SU-DHL-6 (cell line): ENCODE measurements around the gene UBE2F.

Source experiments
- H2AFZ ChIP-seq: fragments of 200-600 bp; sonication (generic); 2 replicates; pipeline ENCODE4 v1.6.1; 2014; ENCODE audit warnings: low read depth, mild to moderate bottlenecking, moderate library complexity, mixed read lengths, antibody characterized with exemption, low read length; ENCODE audit not compliant: severe bottlenecking
- H3F3A ChIP-seq: fragments of 200-600 bp; shearing (Covaris generic); 2 replicates; pipeline ENCODE4 v1.6.0; 2016; ENCODE audit warnings: antibody characterized with exemption, mild to moderate bottlenecking; ENCODE audit not compliant: insufficient read depth
- H3K27ac ChIP-seq: fragments of 200-600 bp; sonication (generic); 2 replicates; pipeline ENCODE4 v1.5.1; 2016; ENCODE audit warnings: low read depth, mild to moderate bottlenecking, low read length, moderate library complexity, mixed read lengths
- H3K27me3 ChIP-seq: fragments of 200-600 bp; sonication (generic), shearing (Covaris generic); 2 replicates; pipeline ENCODE4 v1.6.0; 2014; ENCODE audit warnings: mild to moderate bottlenecking, low read length
- H3K36me3 ChIP-seq: fragments of 200-600 bp; sonication (generic); 2 replicates; pipeline ENCODE4 v1.6.1; 2014; ENCODE audit warnings: mild to moderate bottlenecking, low read length, mixed read lengths
- H3K4me2 ChIP-seq: fragments of 300-600, 200-600 bp; shearing (Covaris generic), sonication (generic); 2 replicates; pipeline ENCODE4 v1.6.0; 2014; ENCODE audit warnings: low read length, low read depth, mild to moderate bottlenecking; ENCODE audit not compliant: poor library complexity, severe bottlenecking
- H3K4me3 ChIP-seq: fragments of 200-600 bp; sonication (generic); 2 replicates; pipeline ENCODE4 v1.5.1; 2014; ENCODE audit warnings: antibody characterized with exemption, low read length, mild to moderate bottlenecking, mixed read lengths; ENCODE audit not compliant: insufficient read depth, poor library complexity, severe bottlenecking
- H3K79me2 ChIP-seq: fragments of 200-600 bp; sonication (generic); 2 replicates; pipeline ENCODE4 v1.6.1; 2014; ENCODE audit warnings: mild to moderate bottlenecking, low read length, moderate library complexity; ENCODE audit not compliant: insufficient read depth
- H3K9ac ChIP-seq: fragments of 200-600 bp; sonication (generic); 2 replicates; pipeline ENCODE4 v1.7.0; 2014; ENCODE audit warnings: mild to moderate bottlenecking, low read length
- H3K9me2 ChIP-seq: fragments of 200-600 bp; sonication (generic); replicated peaks from 2 replicates; pipeline ENCODE4 v1.6.1; 2014; ENCODE audit warnings: low read length; ENCODE audit not compliant: insufficient read depth
- H3K9me3 ChIP-seq: fragments of 200-600 bp; sonication (generic); 2 replicates; pipeline ENCODE4 v1.6.1; 2014; ENCODE audit warnings: low read length, mixed read lengths; ENCODE audit not compliant: insufficient read depth
- H4K20me1 ChIP-seq: fragments of 200-600 bp; sonication (generic); 2 replicates; pipeline ENCODE4 v1.6.1; 2014; ENCODE audit warnings: low read depth, mild to moderate bottlenecking, antibody characterized with exemption, low read length, moderate library complexity, mixed read lengths
- CTCF ChIP-seq: fragments of 200-600 bp; sonication (generic); IDR thresholded peaks from one replicate; pipeline ENCODE4 v1.5.1; 2017; ENCODE audit warnings: antibody characterized with exemption, mild to moderate bottlenecking, low read length, moderate library complexity; ENCODE audit not compliant: insufficient read depth, poor library complexity, severe bottlenecking
- EZH2phosphoT487 ChIP-seq: fragments of 200-600 bp; sonication (generic), shearing (Covaris generic); conservative IDR thresholded peaks from 2 replicates; pipeline ENCODE4 v1.6.1; 2018; ENCODE audit warnings: mild to moderate bottlenecking, antibody characterized with exemption, low read length, moderate library complexity, mixed read lengths

UBE2F gene

GRCh38 chr2:237927986-237928385 is 38.8 kb upstream of the UBE2F start:
- no peak overlapping the region for H3K4me3 ChIP-seq

GRCh38 chr2:237929979-237930378 is 36.8 kb upstream of the UBE2F start:
- Histone ChIP-seq H3K4me2 (no peak overlapping the region), H3K9me3 (peaks cover 11% of the 10 kb centered on the region; the same call in 1 of the 2 replicates), H3F3A (no peaks in the 10 kb centered on the region), H2AFZ (no peak overlapping the region), H3K27ac (no peak overlapping the region), H3K79me2 (no peaks in the 10 kb centered on the region), H3K4me3 (no peak overlapping the region), H3K27me3 (no peaks in the 10 kb centered on the region), H4K20me1 (no peaks in the 10 kb centered on the region), H3K36me3 (no peaks in the 10 kb centered on the region), H3K9me2 (no peaks in the 10 kb centered on the region), H3K9ac (no peak overlapping the region)
- no peak for TF ChIP-seq EZH2phosphoT487
- no peak for TF ChIP-seq CTCF

More at GRCh38 chr2:237927986-237928385, 38.8 kb upstream of the UBE2F start:
- Histone ChIP-seq H3K9ac (no peak overlapping the region), H3K27ac (no peak overlapping the region), H2AFZ (no peak overlapping the region), H4K20me1 (no peaks in the 10 kb centered on the region), H3K79me2 (no peaks in the 10 kb centered on the region), H3K9me3 (peaks cover 11% of the 10 kb centered on the region; the same call in 1 of the 2 replicates), H3K4me2 (no peak overlapping the region), H3K27me3 (no peaks in the 10 kb centered on the region), H3K9me2 (no peaks in the 10 kb centered on the region), H3F3A (no peaks in the 10 kb centered on the region), H3K36me3 (no peaks in the 10 kb centered on the region)
- TF ChIP-seq CTCF (no peak), EZH2phosphoT487 (no peak)

GRCh38 chr2:237931205-237931721 is 35.6 kb upstream of the UBE2F start:
- H3K9me2 ChIP-seq, result no peaks in the 10 kb centered on the region
- no peak overlapping the region for H2AFZ ChIP-seq
- no peaks in the 10 kb centered on the region for H4K20me1 ChIP-seq
- H3K36me3 ChIP-seq, result no peaks in the 10 kb centered on the region
- no peak overlapping the region for H3K4me2 ChIP-seq
- no peaks in the 10 kb centered on the region for H3K79me2 ChIP-seq
- no peak overlapping the region for H3K9ac ChIP-seq
- H3K27ac ChIP-seq, result no peak overlapping the region
- peaks cover 11% of the 10 kb centered on the region; the same call in 1 of the 2 replicates for H3K9me3 ChIP-seq
- TF ChIP-seq EZH2phosphoT487 (no peak), CTCF (no peak)
- H3K27me3 ChIP-seq, result no peaks in the 10 kb centered on the region
- H3K4me3 ChIP-seq, result no peak overlapping the region
- H3F3A ChIP-seq, result no peaks in the 10 kb centered on the region
